Aorta (tissue), 5 donors: ENCODE results near the gene PLIN5. TPM values are rescaled to one million over a fixed set of nuclear protein-coding genes. Genes with fewer than 3 reads are reported as not detected.

Experiments
- ATAC-seq: fragments of 200-7000 bp; cut with Tn5 transposase; one replicate; pipeline ENCODE4 v1.9.1; 2022; ENCODE audit warnings: moderate library complexity; ENCODE audit not compliant: low FRiP score
- DNase-seq, 2 donors: peaks; one replicate each; pipeline ENCODE4 v3.0.0-alpha.2; 2020
- H3K27ac ChIP-seq, 2 donors: one replicate each; pipeline ENCODE4 v1.5.1; 2013; ENCODE audit warnings: low read length in 2 of 2, mild to moderate bottlenecking in 2 of 2, moderate library complexity in 2 of 2, control low read depth in 1 of 2, inconsistent platforms in 1 of 2, low read depth in 1 of 2
- H3K27me3 ChIP-seq, 2 donors: one replicate each; pipeline ENCODE4 v1.6.1; 2013; ENCODE audit warnings: control low read depth in 1 of 2, low read length in 1 of 2, mild to moderate bottlenecking in 1 of 2, moderate library complexity in 1 of 2; ENCODE audit not compliant: insufficient read depth in 2 of 2, control insufficient read depth in 1 of 2
- H3K36me3 ChIP-seq, 2 donors: one replicate each; pipeline ENCODE4 v1.6.1; 2013; ENCODE audit warnings: control low read depth in 1 of 2, low read length in 1 of 2, mild to moderate bottlenecking in 1 of 2; ENCODE audit not compliant: insufficient read depth in 2 of 2, control insufficient read depth in 1 of 2
- H3K4me1 ChIP-seq, 2 donors: one replicate each; pipeline ENCODE4 v1.6.1; 2013; ENCODE audit warnings: low read length in 2 of 2, control low read depth in 1 of 2, mild to moderate bottlenecking in 1 of 2, moderate library complexity in 1 of 2; ENCODE audit not compliant: insufficient read depth in 2 of 2, control insufficient read depth in 1 of 2
- H3K4me3 ChIP-seq, 2 donors: one replicate each; pipeline ENCODE4 v1.5.1; 2013; ENCODE audit warnings: low read length in 2 of 2, control low read depth in 1 of 2, mild to moderate bottlenecking in 1 of 2
- H3K9me3 ChIP-seq: one replicate; pipeline ENCODE4 v1.6.1; 2013; ENCODE audit warnings: mild to moderate bottlenecking, low read length; ENCODE audit not compliant: control insufficient read depth
- WGBS, 2 donors: extraction: QIAGEN DNeasy Blood & Tissue Kit; methylation state at CpG; one replicate each; pipeline ENCODE4 v1.1.7; 2013; 5-methylcytosine and 5-hydroxymethylcytosine counted together
- intact Hi-C, 2 donors: fragments of 100-400 bp; cut with DNase I; formaldehyde crosslinking; loops; one replicate each; pipeline versions ENCODE4 v1.14.2 to v1.15.0; 2022
- polyA plus RNA-seq, 2 donors: library from polyadenylated mRNA; stranded (reverse); fragments of 200-250 nt; gene quantifications; one replicate each; pipeline ENCODE4 v1.2.3, GENCODE V29; 2013
- total RNA-seq, 2 donors: library from RNA; stranded (reverse); fragmentation: NEBNext Ultra II Directional; extraction: Animal tissue kit (Norgen Biotek cat#: 25700); gene quantifications; one replicate each; pipeline ENCODE4 v1.2.1, GENCODE V29; 2021
- donor health status: healthy with polysubstance abuse.
- donor health status: Bipolar disorder and iron deficiency.
- donor health status: DM: no; HTN: no; CAD: no.
- donor health status: DM: no; HTN: no; CAD: no.
- donor health status: DM: yes; HTN: yes; CAD: no.

PLIN5 gene
- total and polyA plus RNA-seq, 4 donors = 0.38 to 3.8 (median 2.2) TPM

DNA sequence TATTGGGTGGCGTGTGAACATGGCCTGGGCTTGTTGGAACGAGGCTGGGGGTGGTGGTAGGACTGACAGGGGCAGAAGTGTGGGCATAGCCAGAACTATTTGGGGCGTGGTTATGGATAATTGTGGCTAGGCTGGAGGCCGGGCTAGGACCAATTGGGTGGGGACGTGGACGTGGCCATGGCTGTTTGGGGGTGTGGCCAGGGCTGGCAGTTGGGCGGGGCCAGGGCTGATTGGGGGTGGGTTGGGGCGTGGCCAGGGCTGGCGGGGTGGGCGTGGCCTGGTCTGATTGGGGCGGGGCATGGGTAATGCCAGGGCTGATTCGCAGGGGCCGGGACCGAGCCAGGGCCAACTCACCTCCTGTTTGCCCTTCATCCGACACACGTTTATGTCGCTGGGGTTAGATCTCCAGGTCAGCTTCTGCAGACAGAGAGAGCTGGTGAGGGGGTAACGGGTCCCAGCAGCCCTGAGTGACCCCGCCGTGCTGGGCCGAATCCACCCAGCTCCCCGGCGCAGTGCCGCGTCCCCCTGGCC lies 21.6 kb upstream of the PLIN5 start:
- DNase-seq = no peak
- ATAC-seq = no peak
- Histone ChIP-seq H3K9me3 (no peaks in the 10 kb centered on the region), H3K27ac (no peak overlapping the region), H3K4me3 (no peak overlapping the region), H3K36me3 (no peaks in the 10 kb centered on the region), H3K27me3 (no peaks in the 10 kb centered on the region), H3K4me1 (no peaks in the 10 kb centered on the region)
- 72 to 75% methylated on average over 20 to 25 of the region's 25 CpGs for WGBS, 2 donors
- intact Hi-C loops = loop anchor here (5.0 kb wide), 1 partner anchor 81 kb away; the partner anchor contains the start of gene TNFAIP8L1 (in 2 of the 2)

DNA sequence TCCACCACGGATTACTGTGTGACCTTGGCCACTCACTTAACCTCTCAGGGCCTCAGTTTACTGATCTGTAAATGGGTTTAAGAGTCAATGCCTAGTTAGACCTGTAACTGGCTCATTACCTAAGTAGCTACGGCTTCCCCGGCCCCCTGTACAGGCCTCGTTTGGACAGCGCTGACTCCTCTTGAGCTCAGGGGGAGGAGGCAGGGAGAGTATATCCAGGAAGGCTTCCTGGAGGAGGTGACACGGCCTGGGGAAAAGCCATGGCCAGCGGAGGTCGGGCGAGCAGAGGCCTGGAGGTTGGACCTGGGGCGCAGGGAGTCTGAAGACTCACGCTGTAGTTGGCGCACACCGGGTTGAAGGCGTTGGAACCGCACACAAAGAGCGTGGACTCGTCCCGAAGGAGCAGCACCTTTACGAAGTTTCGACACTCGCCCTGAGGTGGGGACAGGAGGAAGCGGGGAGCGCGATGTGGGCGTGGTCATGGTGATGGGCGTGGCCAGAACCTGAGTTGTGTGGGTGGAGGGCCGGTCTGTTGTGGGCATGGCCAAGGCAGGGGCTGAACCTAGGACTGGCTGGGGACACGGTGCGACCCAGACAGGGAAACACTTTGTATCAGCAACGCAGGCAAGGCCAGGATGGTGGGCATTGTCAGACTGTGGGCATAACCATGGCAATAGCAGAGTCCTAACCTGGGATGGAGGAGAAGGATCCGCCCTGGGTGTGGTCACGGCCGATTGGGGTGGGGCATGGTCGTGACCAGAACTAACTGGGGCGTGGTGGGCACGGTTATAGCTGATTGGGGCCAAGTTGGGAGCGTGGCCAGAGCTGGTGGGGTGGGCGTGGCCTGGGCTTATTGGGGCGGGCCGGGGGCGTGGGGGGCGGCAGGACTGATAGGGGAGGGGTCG lies 20.9 kb upstream of the PLIN5 start:
- WGBS, 2 donors = 68 to 71% methylated on average over 43 of the region's 43 CpGs
- intact Hi-C loops = loop anchor here (5.0 kb wide), 1 partner anchor 81 kb away; the partner anchor contains the start of gene TNFAIP8L1 (in 2 of the 2)
- H3K27me3 ChIP-seq = no peaks in the 10 kb centered on the region
- H3K27ac ChIP-seq = no peak overlapping the region
- DNase-seq = no peak
- no peaks in the 10 kb centered on the region for H3K36me3 ChIP-seq
- no peaks in the 10 kb centered on the region for H3K4me1 ChIP-seq
- H3K4me3 ChIP-seq = no peak overlapping the region
- no peak for ATAC-seq
- no peaks in the 10 kb centered on the region for H3K9me3 ChIP-seq

DNA sequence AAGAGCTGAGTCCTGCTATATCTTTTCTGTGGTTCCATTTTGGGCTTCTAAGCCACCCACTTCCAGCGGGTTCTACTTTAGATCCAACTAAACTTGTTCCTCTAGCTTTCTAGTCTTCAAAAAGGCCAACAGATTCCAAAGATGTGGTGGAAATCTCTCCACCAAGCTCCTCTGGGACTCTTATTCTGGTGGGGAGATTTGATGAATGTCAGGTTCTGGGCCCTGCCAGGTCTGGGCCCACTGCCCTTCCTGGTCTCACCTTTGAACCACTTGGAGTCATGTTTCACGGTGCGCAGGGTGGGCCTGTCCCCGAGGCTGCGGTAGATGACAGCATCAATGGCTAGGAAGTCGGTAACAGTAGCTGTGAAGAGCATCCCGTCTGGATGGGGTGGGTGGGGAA lies 19.7 kb upstream of the PLIN5 start:
- Histone ChIP-seq H3K4me3 (no peak overlapping the region), H3K27me3 (no peaks in the 10 kb centered on the region), H3K9me3 (no peaks in the 10 kb centered on the region), H3K4me1 (no peaks in the 10 kb centered on the region), H3K36me3 (no peaks in the 10 kb centered on the region), H3K27ac (no peak overlapping the region)
- ATAC-seq (no peak), DNase-seq (no peak)
- WGBS, 2 donors = 72 to 73% methylated on average over 7 of the region's 7 CpGs
- intact Hi-C loops = loop anchor here (5.0 kb wide), 1 partner anchor 83 kb away; the partner anchor contains the start of gene TNFAIP8L1 (in 2 of the 2)

DNA sequence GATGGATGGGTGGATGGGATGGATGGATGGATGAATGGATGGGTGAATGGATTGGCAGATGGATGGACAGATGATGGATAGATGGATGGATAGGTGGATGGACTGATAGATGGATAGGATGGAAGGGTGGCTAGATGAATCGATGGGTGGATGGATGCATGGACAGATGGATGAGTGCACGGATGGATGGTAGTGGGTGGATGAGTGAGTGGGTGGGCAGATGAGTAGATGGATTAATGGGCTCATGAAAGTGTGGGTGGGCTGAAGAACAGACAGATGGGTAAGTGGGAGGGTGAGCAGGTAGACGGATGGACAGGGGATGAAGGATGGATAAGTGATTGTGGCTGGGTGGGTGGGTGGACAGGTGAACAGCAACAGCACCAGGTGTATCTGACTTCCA lies 18.8 kb upstream of the PLIN5 start:
- intact Hi-C loops = no loop called here
- Histone ChIP-seq H3K4me1 (no peaks in the 10 kb centered on the region), H3K9me3 (no peaks in the 10 kb centered on the region), H3K4me3 (no peak overlapping the region), H3K27ac (no peak overlapping the region), H3K27me3 (no peaks in the 10 kb centered on the region), H3K36me3 (no peaks in the 10 kb centered on the region)
- ATAC-seq = no peak
- DNase-seq = no peak
- 58 to 92% methylated on average over 3 of the region's 3 CpGs for WGBS, 2 donors

DNA sequence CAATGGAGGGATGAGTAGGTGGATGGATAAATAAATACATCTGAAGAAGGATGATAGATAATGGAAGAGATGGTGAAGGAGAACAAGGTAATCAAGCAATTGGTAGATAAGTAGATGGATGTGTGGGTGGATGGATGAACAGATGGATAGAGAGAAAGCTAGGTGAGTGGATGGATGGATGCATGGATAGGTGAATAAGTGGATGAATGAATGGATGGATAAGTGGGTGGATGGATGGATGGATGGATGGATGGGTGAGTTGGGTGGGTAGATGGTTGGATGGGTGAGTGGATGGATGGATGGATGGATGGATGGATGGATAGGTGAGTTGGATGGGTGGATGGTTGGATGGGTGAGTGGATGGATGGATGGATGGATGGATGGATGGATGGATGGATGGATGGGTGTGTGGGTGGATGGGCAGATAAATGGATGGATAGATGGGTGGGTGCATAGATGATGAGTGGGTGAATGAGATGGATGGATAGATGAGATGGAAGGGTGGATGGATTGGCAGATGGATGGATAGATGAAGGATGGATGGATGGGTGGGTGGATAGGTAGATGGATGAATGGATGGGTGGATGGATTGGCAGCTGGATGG lies 18.2 kb upstream of the PLIN5 start:
- no peaks in the 10 kb centered on the region for H3K4me1 ChIP-seq
- no peak for ATAC-seq
- no peak overlapping the region for H3K4me3 ChIP-seq
- no peaks in the 10 kb centered on the region for H3K9me3 ChIP-seq
- intact Hi-C loops = no loop called here
- H3K27me3 ChIP-seq = no peaks in the 10 kb centered on the region
- H3K36me3 ChIP-seq = no peaks in the 10 kb centered on the region
- no peak for DNase-seq
- H3K27ac ChIP-seq = no peak overlapping the region

DNA sequence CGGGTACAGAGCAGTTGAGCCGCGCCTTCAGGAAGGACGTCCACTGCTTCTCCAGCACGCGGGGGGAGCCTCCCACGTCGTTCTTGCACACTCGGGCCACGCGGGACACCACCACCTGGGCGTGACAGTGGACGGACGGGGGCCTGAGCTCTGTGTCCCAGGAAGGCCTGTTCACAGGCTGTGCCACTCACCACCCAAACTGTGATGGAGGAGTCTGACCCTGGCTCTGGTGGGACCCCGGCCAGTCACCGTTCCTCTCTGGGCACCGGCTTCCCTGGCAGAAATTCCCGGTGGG lies 17.4 kb upstream of the PLIN5 start:
- DNase-seq (no peak), ATAC-seq (no peak)
- H3K4me1 ChIP-seq = no peaks in the 10 kb centered on the region
- WGBS, 2 donors = 82 to 83% methylated on average over 18 of the region's 18 CpGs
- no peaks in the 10 kb centered on the region for H3K9me3 ChIP-seq
- H3K27ac ChIP-seq = no peak overlapping the region
- no peaks in the 10 kb centered on the region for H3K27me3 ChIP-seq
- intact Hi-C loops = no loop called here
- no peaks in the 10 kb centered on the region for H3K36me3 ChIP-seq
- H3K4me3 ChIP-seq = no peak overlapping the region

DNA sequence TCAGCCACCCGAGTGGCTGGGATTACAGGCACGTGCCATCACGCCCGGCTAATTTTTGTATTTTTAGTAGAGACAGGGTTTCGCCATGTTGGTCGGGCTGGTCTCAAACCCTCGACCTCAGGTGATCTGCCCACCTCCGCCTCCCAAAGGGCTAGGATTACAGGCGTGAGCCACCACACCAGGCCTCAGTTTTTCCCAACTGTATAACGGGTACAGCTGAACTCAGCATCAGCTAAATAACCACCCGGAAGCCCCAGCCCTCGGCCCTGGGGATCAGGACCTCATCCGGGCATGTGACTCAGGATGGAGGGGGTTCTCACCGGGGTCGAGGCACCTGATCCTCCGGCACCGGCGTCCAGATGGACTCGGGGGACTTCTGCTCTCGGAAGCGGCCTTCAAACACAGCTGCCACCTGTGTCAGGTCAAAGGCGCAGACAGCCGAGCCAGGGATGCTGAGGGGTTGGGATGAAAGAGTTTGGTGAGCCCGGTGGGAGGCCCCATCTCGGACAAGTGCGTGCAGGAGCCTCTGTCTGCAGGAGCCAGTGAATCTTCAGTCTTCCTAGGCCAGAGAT lies 15.5 kb upstream of the PLIN5 start:
- 86 to 87% methylated on average over 26 of the region's 26 CpGs for WGBS, 2 donors
- DNase-seq = no peak
- intact Hi-C loops = no loop called here
- Histone ChIP-seq H3K4me1 (no peaks in the 10 kb centered on the region), H3K4me3 (no peak overlapping the region), H3K9me3 (no peaks in the 10 kb centered on the region), H3K36me3 (no peaks in the 10 kb centered on the region), H3K27me3 (no peaks in the 10 kb centered on the region), H3K27ac (no peak overlapping the region)
- ATAC-seq = no peak

DNA sequence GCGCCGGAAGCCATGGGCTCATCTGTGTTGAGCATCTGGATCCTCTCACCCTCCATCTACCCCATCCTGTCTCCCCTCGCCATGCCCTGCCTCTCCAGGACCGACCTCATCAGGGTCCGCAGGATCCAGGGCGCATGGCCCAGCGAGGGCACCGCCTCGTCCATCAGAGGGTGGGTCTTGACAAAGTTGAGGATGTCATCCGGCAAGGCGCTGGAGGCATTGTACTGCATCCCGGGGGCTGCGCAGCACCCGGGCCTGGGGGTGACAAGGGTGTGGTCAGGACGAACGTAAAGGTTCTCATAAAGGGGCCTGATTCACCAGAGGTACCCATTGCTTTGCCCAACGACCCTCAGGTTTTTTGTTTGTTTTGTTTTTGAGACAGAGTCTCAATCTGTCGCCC lies 15.0 kb upstream of the PLIN5 start:
- no peaks in the 10 kb centered on the region for H3K9me3 ChIP-seq
- WGBS, 2 donors = 91 to 94% methylated on average over 18 of the region's 18 CpGs

More for the DNA sequence above, 15.0 kb upstream of the PLIN5 start:
- intact Hi-C loops = no loop called here
- H3K4me1 ChIP-seq = no peaks in the 10 kb centered on the region
- H3K27ac ChIP-seq = no peak overlapping the region
- H3K27me3 ChIP-seq = no peaks in the 10 kb centered on the region
- no peak overlapping the region for H3K4me3 ChIP-seq
- DNase-seq (no peak), ATAC-seq (no peak)
- H3K36me3 ChIP-seq = no peaks in the 10 kb centered on the region
